HepG2 (cell line): ENCODE results near the gene TNS1. TPM values are rescaled to one million over a fixed set of nuclear protein-coding genes. Genes with fewer than 3 reads are reported as not detected.

Source experiments
- CHD4 ChIP-seq: fragments of 200-600 bp; sonication (generic); IDR thresholded peaks from 2 replicates; pipeline ENCODE4 v1.7.0; 2017; ENCODE audit warnings: mild to moderate bottlenecking, low read length, borderline replicate concordance
- FOXM1 ChIP-seq: sonication (generic); formaldehyde crosslinking; IDR thresholded peaks from 2 replicates; pipeline ENCODE4 v1.5.0; 2020; ENCODE audit warnings: missing genetic modification reagents
- HES4 ChIP-seq: sonication (generic); formaldehyde crosslinking; IDR thresholded peaks from 2 replicates; pipeline ENCODE4 v1.9.0; 2021; ENCODE audit warnings: mild to moderate bottlenecking, missing genetic modification reagents, borderline replicate concordance
- HNRNPUL1 ChIP-seq: fragments of 200-400 bp; formaldehyde crosslinking; IDR thresholded peaks from 2 replicates; pipeline ENCODE4 v1.6.1; 2017; ENCODE audit warnings: low read depth, mild to moderate bottlenecking, low read length, moderate library complexity
- IKZF4 ChIP-seq: sonication (generic); formaldehyde crosslinking; IDR thresholded peaks from 2 replicates; pipeline ENCODE4 v1.5.1; 2020; ENCODE audit warnings: borderline replicate concordance, mild to moderate bottlenecking, low read depth, missing genetic modification reagents; ENCODE audit errors: not compliant biosample characterization
- KAT8 ChIP-seq: IDR thresholded peaks from 2 replicates; pipeline ENCODE4 v1.6.1; 2016; ENCODE audit warnings: missing genetic modification reagents, missing compliant biosample characterization
- MAFK ChIP-seq, 2 experiments: IDR thresholded peaks in 1 of 2; conservative IDR thresholded peaks in 1 of 2; 2 replicates each; pipeline ENCODE4 v1.6.1; 2011; ENCODE audit warnings: improper control_type of control experiment in 2 of 2, low read length in 2 of 2
- NCOA1 ChIP-seq: sonication (generic); formaldehyde crosslinking; IDR thresholded peaks from 2 replicates; pipeline ENCODE4 v1.9.0; 2021; ENCODE audit warnings: missing genetic modification reagents
- NFYC ChIP-seq: IDR thresholded peaks from 2 replicates; pipeline ENCODE4 v1.6.1; 2016; ENCODE audit warnings: missing genetic modification reagents, missing compliant biosample characterization
- ONECUT2 ChIP-seq: sonication (generic); formaldehyde crosslinking; IDR thresholded peaks from 2 replicates; pipeline ENCODE4 v1.4.0; 2020; ENCODE audit warnings: missing genetic modification reagents
- REL ChIP-seq: sonication (generic); formaldehyde crosslinking; conservative IDR thresholded peaks from 2 replicates; pipeline ENCODE4 v1.8.0; 2022; ENCODE audit warnings: mild to moderate bottlenecking, missing genetic modification reagents, moderate library complexity
- TSC22D2 ChIP-seq: sonication (generic); formaldehyde crosslinking; IDR thresholded peaks from 2 replicates; pipeline ENCODE4 v1.5.1; 2020; ENCODE audit warnings: missing genetic modification reagents, mild to moderate bottlenecking, borderline replicate concordance
- ZBTB49 ChIP-seq: sonication (generic); formaldehyde crosslinking; IDR thresholded peaks from 2 replicates; pipeline ENCODE4 v1.4.0; 2020; ENCODE audit warnings: missing genetic modification reagents, borderline replicate concordance
- ZFP36L2 ChIP-seq: sonication (generic); formaldehyde crosslinking; IDR thresholded peaks from 2 replicates; pipeline ENCODE4 v1.4.0; 2020; ENCODE audit warnings: missing genetic modification reagents
- ZFP82 ChIP-seq: sonication (generic); formaldehyde crosslinking; IDR thresholded peaks from 2 replicates; pipeline ENCODE4 v1.5.1; 2020; ENCODE audit warnings: mild to moderate bottlenecking, missing genetic modification reagents, borderline replicate concordance
- ZMAT3 ChIP-seq: sonication (generic); formaldehyde crosslinking; conservative IDR thresholded peaks from 2 replicates; pipeline ENCODE4 v1.7.0; 2021; ENCODE audit warnings: missing genetic modification reagents
- ZMYM4 ChIP-seq: sonication (generic); formaldehyde crosslinking; IDR thresholded peaks from 2 replicates; pipeline ENCODE4 v1.8.1; 2023; ENCODE audit warnings: mild to moderate bottlenecking, missing genetic modification reagents
- ZNF350 ChIP-seq: sonication (generic); formaldehyde crosslinking; IDR thresholded peaks from 2 replicates; pipeline ENCODE4 v1.4.0; 2020; ENCODE audit warnings: mild to moderate bottlenecking, low read depth, missing genetic modification reagents, borderline replicate concordance
- ZNF557 ChIP-seq: sonication (generic); formaldehyde crosslinking; IDR thresholded peaks from 2 replicates; pipeline ENCODE4 v1.4.0; 2020; ENCODE audit warnings: missing genetic modification reagents
- ZNF567 ChIP-seq: sonication (generic); formaldehyde crosslinking; IDR thresholded peaks from 2 replicates; pipeline ENCODE4 v1.8.1; 2023; ENCODE audit warnings: mild to moderate bottlenecking, missing genetic modification reagents, borderline replicate concordance
- ZNF569 ChIP-seq: sonication (generic); formaldehyde crosslinking; IDR thresholded peaks from 2 replicates; pipeline ENCODE4 v1.5.0; 2020; ENCODE audit warnings: mild to moderate bottlenecking, missing genetic modification reagents, moderate library complexity, borderline replicate concordance
- ZNF572 ChIP-seq: sonication (generic); formaldehyde crosslinking; IDR thresholded peaks from 2 replicates; pipeline ENCODE4 v1.5.1; 2020; ENCODE audit warnings: mild to moderate bottlenecking, missing genetic modification reagents
- polyA plus RNA-seq, 8 experiments: library from polyadenylated mRNA; depleted of rRNA in 3 of 8; stranded (reverse) in 7 of 8; unstranded in 1 of 8; fragments of >200 nt; fragmentation: Illumina TruSeq in 4 of 8; extraction: Trizol in 4 of 8; gene quantifications; 2 replicates each; pipeline versions ENCODE4 v1.2.1 to v1.2.3, GENCODE V29; 2011 to 2016; ENCODE audit warnings: low read depth in 4 of 8, missing spikeins in 1 of 8, mixed read lengths in 1 of 8; ENCODE audit not compliant: insufficient read depth in 1 of 8
- total RNA-seq, 5 experiments: library from RNA; depleted of rRNA; stranded (reverse); fragments of >200 nt; fragmentation: Illumina TruSeq; extraction: Trizol; gene quantifications; 2 replicates each; pipeline ENCODE4 v1.2.3, GENCODE V29; 2016; ENCODE audit warnings: low read depth in 1 of 5
- TF ChIP-seq, protein P1 (sequence below): sonication (generic); formaldehyde crosslinking; IDR thresholded peaks from 2 replicates; pipeline ENCODE4 v1.4.0; 2020; ENCODE audit warnings: low read depth, mild to moderate bottlenecking, missing genetic modification reagents
- TF ChIP-seq, protein P2 (sequence below): sonication (generic); formaldehyde crosslinking; IDR thresholded peaks from 2 replicates; pipeline ENCODE4 v1.8.0; 2022; ENCODE audit warnings: missing genetic modification reagents, mild to moderate bottlenecking, inconsistent platforms, borderline replicate concordance

Gene TNS1
- total and polyA plus RNA-seq, 2 of the 13 experiments (the other 11 are each of a cell fraction or from before 2014, with no cell fraction given) = 1.9 to 118 TPM

GRCh38 chr2:217902379-217903141 is 100.2 kb downstream of the TNS1 start (continued):
- no peak; the same call in 1 of the 2 replicates for TF ChIP-seq ZFP82 (CRISPR knock-in tag)
- TF ChIP-seq TSC22D2 (CRISPR knock-in tag) = peak; percentile 82
- TF ChIP-seq ZNF350 (CRISPR knock-in tag) = peak; percentile 94
- peak; percentile 93 for TF ChIP-seq ZNF557 (CRISPR knock-in tag)
- TF ChIP-seq REL (CRISPR knock-in tag) = peak; percentile 86; the same call in 1 of the 2 replicates
- TF ChIP-seq ZNF569 (CRISPR knock-in tag) = no peak
- TF ChIP-seq HNRNPUL1 = no peak
- TF ChIP-seq CHD4 = no peak
- TF ChIP-seq ZMAT3 = peak; percentile 97; the same call in 1 of the 2 replicates
- peak; percentile 80 for TF ChIP-seq ZMYM4 (CRISPR knock-in tag)
- no peak for TF ChIP-seq FOXM1 (CRISPR knock-in tag)
- TF ChIP-seq ONECUT2 (CRISPR knock-in tag) = no peak
- no peak for TF ChIP-seq ZBTB49 (CRISPR knock-in tag)
- peak in 1 of 2 experiments; percentile 27; a peak in 1 of 4 replicates for TF ChIP-seq MAFK (conservative IDR thresholded peaks at IDR 0.05 in 1 of 2, IDR thresholded peaks at IDR 0.05 in 1 of 2; ENCODE audit: low read length in 2 of 2)
- TF ChIP-seq ZNF567 (CRISPR knock-in tag) = no peak
- no peak for TF ChIP-seq IKZF4
- TF ChIP-seq, protein P1, sequence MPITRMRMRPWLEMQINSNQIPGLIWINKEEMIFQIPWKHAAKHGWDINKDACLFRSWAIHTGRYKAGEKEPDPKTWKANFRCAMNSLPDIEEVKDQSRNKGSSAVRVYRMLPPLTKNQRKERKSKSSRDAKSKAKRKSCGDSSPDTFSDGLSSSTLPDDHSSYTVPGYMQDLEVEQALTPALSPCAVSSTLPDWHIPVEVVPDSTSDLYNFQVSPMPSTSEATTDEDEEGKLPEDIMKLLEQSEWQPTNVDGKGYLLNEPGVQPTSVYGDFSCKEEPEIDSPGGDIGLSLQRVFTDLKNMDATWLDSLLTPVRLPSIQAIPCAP (CRISPR knock-in tag) = 0 out of 2 replicates have a peak, but pooled peaks have one; percentile 74
- TF ChIP-seq, protein P2, sequence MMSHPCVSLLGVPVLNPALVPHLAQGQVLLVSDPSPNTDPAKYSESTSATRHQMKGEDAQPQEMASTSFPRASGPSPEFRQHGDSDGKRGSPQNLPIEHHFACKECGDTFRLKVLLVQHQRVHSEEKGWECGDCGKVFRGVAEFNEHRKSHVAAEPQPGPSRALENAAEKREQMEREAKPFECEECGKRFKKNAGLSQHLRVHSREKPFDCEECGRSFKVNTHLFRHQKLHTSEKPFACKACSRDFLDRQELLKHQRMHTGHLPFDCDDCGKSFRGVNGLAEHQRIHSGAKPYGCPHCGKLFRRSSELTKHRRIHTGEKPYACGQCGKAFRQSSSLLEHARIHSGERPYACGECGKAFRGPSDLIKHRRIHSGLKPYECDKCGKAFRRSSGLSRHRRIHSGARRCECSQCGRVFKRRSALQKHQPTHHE (CRISPR knock-in tag) = peak; percentile 75
- TF ChIP-seq NCOA1 = no peak; the same call in 1 of the 2 replicates
- TF ChIP-seq NFYC (CRISPR knock-in tag) = peak; percentile 60
- TF ChIP-seq KAT8 (CRISPR knock-in tag) = peak; percentile 90
- no peak for TF ChIP-seq ZFP36L2 (CRISPR knock-in tag)
- peak; percentile 32 for TF ChIP-seq ZNF572 (CRISPR knock-in tag)
- TF ChIP-seq HES4 (CRISPR knock-in tag) = 0 out of 2 replicates have a peak, but pooled peaks have one; percentile 21
